MM.1S (cell line): ENCODE measurements around the gene ANAPC16.

Experiments
- DNase-seq: peaks from one replicate; pipeline ENCODE4 v3.0.0-alpha.2; 2015
- H2AFZ ChIP-seq: fragments of 300-600 bp; sonication (generic); 2 replicates; pipeline ENCODE4 v1.6.0; 2016; ENCODE audit warnings: antibody characterized with exemption, low read length
- H3F3A ChIP-seq: fragments of 300-600 bp; sonication (generic); 2 replicates; pipeline ENCODE4 v1.6.1; 2016; ENCODE audit warnings: mild to moderate bottlenecking, antibody characterized with exemption, low read length, moderate library complexity, mixed read lengths; ENCODE audit not compliant: insufficient read depth
- H3K27ac ChIP-seq: fragments of 300-600 bp; sonication (generic); 2 replicates; pipeline ENCODE4 v1.5.1; 2016; ENCODE audit warnings: mild to moderate bottlenecking, low read length
- H3K27me3 ChIP-seq: fragments of 300-600 bp; sonication (generic); replicated peaks from 2 replicates; pipeline ENCODE4 v1.6.0; 2016; ENCODE audit warnings: low read length; ENCODE audit not compliant: insufficient read depth
- H3K36me3 ChIP-seq: fragments of 300-600 bp; sonication (generic); replicated peaks from 2 replicates; pipeline ENCODE4 v1.6.1; 2016; ENCODE audit warnings: mild to moderate bottlenecking, low read length, mixed read lengths; ENCODE audit not compliant: insufficient read depth
- H3K4me1 ChIP-seq: fragments of 300-600 bp; sonication (generic); 2 replicates; pipeline ENCODE4 v1.6.1; 2016; ENCODE audit warnings: low read length, mixed read lengths
- H3K4me2 ChIP-seq: fragments of 300-600 bp; sonication (generic); 2 replicates; pipeline ENCODE4 v1.6.0; 2016; ENCODE audit warnings: low read depth, low read length
- H3K4me3 ChIP-seq: fragments of 300-600 bp; sonication (generic); 2 replicates; pipeline ENCODE4 v1.5.1; 2016; ENCODE audit warnings: low read length, mixed read lengths
- H3K79me2 ChIP-seq: fragments of 300-600 bp; sonication (generic); 2 replicates; pipeline ENCODE4 v1.6.1; 2016; ENCODE audit warnings: mixed run types, low read length, mixed read lengths
- H3K9ac ChIP-seq: fragments of 300-600 bp; sonication (generic); 2 replicates; pipeline ENCODE4 v1.6.1; 2016; ENCODE audit warnings: low read length, mixed read lengths
- H3K9me2 ChIP-seq: fragments of 300-600 bp; sonication (generic); replicated peaks from 2 replicates; pipeline ENCODE4 v1.6.1; 2016; ENCODE audit warnings: mild to moderate bottlenecking, low read length, mixed read lengths; ENCODE audit not compliant: insufficient read depth
- H3K9me3 ChIP-seq: fragments of 300-600 bp; sonication (generic); replicated peaks from 2 replicates; pipeline ENCODE4 v1.6.1; 2016; ENCODE audit warnings: mild to moderate bottlenecking, low read length, mixed read lengths; ENCODE audit not compliant: insufficient read depth
- H4K20me1 ChIP-seq: fragments of 300-600 bp; sonication (generic); 2 replicates; pipeline ENCODE4 v1.6.1; 2016; ENCODE audit warnings: mild to moderate bottlenecking, low read length, moderate library complexity, mixed read lengths; ENCODE audit not compliant: insufficient read depth
- CTCF ChIP-seq: fragments of 300-600 bp; sonication (generic); IDR thresholded peaks from 2 replicates; pipeline ENCODE4 v1.5.1; 2016; ENCODE audit warnings: antibody characterized with exemption, low read length, mixed read lengths
- EZH2 ChIP-seq: fragments of 300-600 bp; sonication (generic); optimal IDR thresholded peaks from 2 replicates; pipeline ENCODE3; 2017; ENCODE audit warnings: low read depth, mild to moderate bottlenecking, antibody characterized with exemption, low read length, mixed read lengths
- EZH2phosphoT487 ChIP-seq: fragments of 300-600 bp; sonication (generic); IDR thresholded peaks from 2 replicates; pipeline ENCODE4 v1.6.1; 2018; ENCODE audit warnings: antibody characterized with exemption, low read length

ANAPC16 gene

GRCh38 chr10:72276421-72277339, 60.9 kb downstream of the ANAPC16 start:
- peaks cover 22% of the 10 kb centered on the region for H3F3A ChIP-seq
- H4K20me1 ChIP-seq: no peaks in the 10 kb centered on the region
- H3K4me3 ChIP-seq: no peak overlapping the region
- no peaks in the 10 kb centered on the region for H3K9me2 ChIP-seq
- peaks cover 14% of the 10 kb centered on the region for H3K79me2 ChIP-seq
- no peaks in the 10 kb centered on the region for H3K27me3 ChIP-seq
- no peak overlapping the region for H3K9ac ChIP-seq
- TF ChIP-seq CTCF: no peak
- TF ChIP-seq EZH2: no peak
- no peak for TF ChIP-seq EZH2phosphoT487
- no peak for DNase-seq
- H3K9me3 ChIP-seq: no peaks in the 10 kb centered on the region
- H3K36me3 ChIP-seq: no peaks in the 10 kb centered on the region
- no peak overlapping the region for H3K4me2 ChIP-seq
- no peak overlapping the region for H3K27ac ChIP-seq
- H3K4me1 ChIP-seq: peaks cover 18% of the 10 kb centered on the region
- no peak overlapping the region for H2AFZ ChIP-seq

GRCh38 chr10:72277340-72277995, 61.7 kb downstream of the ANAPC16 start:
- Histone ChIP-seq H3K9me3 (no peaks in the 10 kb centered on the region), H2AFZ (no peak overlapping the region), H3K27me3 (no peaks in the 10 kb centered on the region), H3K4me3 (no peak overlapping the region), H3K27ac (no peak overlapping the region), H3K36me3 (no peaks in the 10 kb centered on the region), H3K9ac (no peak overlapping the region), H3K4me2 (no peak overlapping the region), H3K79me2 (peaks cover 14% of the 10 kb centered on the region), H3K9me2 (no peaks in the 10 kb centered on the region), H3K4me1 (peaks cover 13% of the 10 kb centered on the region), H4K20me1 (no peaks in the 10 kb centered on the region), H3F3A (peaks cover 19% of the 10 kb centered on the region)
- no peak for DNase-seq
- TF ChIP-seq EZH2phosphoT487: no peak
- no peak for TF ChIP-seq EZH2

GRCh38 chr10:72277996-72278667, 62.3 kb downstream of the ANAPC16 start:
- no peak overlapping the region for H2AFZ ChIP-seq
- H3K9ac ChIP-seq: no peak overlapping the region
- H3K79me2 ChIP-seq: peaks cover 14% of the 10 kb centered on the region
- no peaks in the 10 kb centered on the region for H3K27me3 ChIP-seq
- TF ChIP-seq EZH2phosphoT487: no peak
- no peak for TF ChIP-seq CTCF
- TF ChIP-seq EZH2: no peak
- H4K20me1 ChIP-seq: no peaks in the 10 kb centered on the region
- no peak overlapping the region for H3K4me2 ChIP-seq
- DNase-seq: no peak
- H3K27ac ChIP-seq: no peak overlapping the region
- H3K4me3 ChIP-seq: no peak overlapping the region
- no peaks in the 10 kb centered on the region for H3K36me3 ChIP-seq
- no peaks in the 10 kb centered on the region for H3K9me3 ChIP-seq
- peaks cover 10% of the 10 kb centered on the region for H3K4me1 ChIP-seq
- no peaks in the 10 kb centered on the region for H3K9me2 ChIP-seq
- peaks cover 19% of the 10 kb centered on the region; the same call in 1 of the 2 replicates for H3F3A ChIP-seq
